Gastrocnemius medialis (tissue), 4 donors: ENCODE results near the gene ZNF511.

Experiments
- CTCF ChIP-seq, 5 experiments: fragments of 450-650 bp in 3 of 5; fragments of 200-600 bp in 2 of 5; sonication (generic) in 2 of 5; IDR thresholded peaks in 4 of 5; conservative IDR thresholded peaks in 1 of 5; 1 replicate in 4 of 5; 2 replicates in 1 of 5; pipeline ENCODE4 v1.5.1; 2016 to 2019; ENCODE audit warnings: antibody characterized with exemption in 5 of 5, mild to moderate bottlenecking in 3 of 5, moderate library complexity in 3 of 5
- POLR2A ChIP-seq, 2 donors: fragments of 450-650 bp; IDR thresholded peaks; one replicate each; pipeline ENCODE4 v1.6.1; 2017; ENCODE audit warnings: antibody characterized with exemption in 2 of 2, mild to moderate bottlenecking in 2 of 2, moderate library complexity in 2 of 2

- no peak for TF ChIP-seq CTCF (IDR thresholded peaks at IDR 0.05 in 4 of 5, conservative IDR thresholded peaks at IDR 0.05 in 1 of 5)
- TF ChIP-seq POLR2A (IDR thresholded peaks at IDR 0.05) = no peak
Observed at GRCh38 chr10:133351408-133352318, 42.9 kb downstream of the ZNF511 start.
